OCI-M2 (cell line): Measurements from ENCODE around the gene HOOK1.
"Not testable (repeated sequence)": the region's sequence is repeated elsewhere in the genome, so short reads cannot be mapped to it uniquely, and the experiment has no call there.

Experiments
- DNase-seq: peaks from one replicate; lab custom pipeline; 2025; ENCODE audit not compliant: unreplicated experiment; lab: John Stamatoyannopoulos, UW

HOOK1 gene

DNA sequence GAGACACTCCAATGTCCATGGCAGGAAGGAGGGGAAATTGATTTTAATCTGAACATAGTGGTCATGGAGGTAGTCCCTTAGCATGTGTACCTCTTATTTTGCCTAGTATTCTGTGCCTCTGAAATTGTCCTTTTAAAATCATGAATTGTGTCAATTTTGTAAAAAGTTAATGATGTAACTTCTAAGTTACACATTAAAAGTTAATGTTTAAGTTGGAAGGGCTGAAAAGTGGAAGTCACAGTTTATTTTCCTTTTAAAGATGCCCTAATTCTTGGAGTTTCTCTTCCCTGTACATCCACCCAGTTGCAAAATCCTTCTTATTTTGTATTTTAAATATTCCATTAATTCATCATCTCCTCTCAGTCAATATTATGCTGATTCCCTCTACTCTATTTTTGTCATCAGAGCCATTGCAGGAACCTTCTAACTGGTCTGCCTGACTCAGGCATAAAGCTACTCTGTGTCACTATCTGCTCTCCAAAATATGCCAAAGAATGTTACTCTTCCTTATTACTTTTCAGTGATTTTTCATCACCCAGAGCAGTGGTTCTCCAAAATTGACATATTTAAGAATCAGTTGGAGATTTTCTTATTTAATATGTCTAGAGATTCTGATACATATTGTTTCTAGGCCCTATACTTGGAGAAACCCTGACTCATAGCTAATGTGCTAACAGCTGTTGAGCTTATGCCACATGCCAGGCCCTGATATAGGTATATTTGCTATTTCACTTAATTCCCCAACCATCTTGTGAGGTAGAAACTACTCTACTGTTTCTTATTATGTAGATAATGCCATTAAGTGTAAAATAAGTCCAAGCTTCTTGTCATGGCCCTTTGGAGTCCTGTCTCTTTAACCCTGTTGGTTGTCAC lies 5.1 kb downstream of the HOOK1 start:
- no peak for DNase-seq

DNA sequence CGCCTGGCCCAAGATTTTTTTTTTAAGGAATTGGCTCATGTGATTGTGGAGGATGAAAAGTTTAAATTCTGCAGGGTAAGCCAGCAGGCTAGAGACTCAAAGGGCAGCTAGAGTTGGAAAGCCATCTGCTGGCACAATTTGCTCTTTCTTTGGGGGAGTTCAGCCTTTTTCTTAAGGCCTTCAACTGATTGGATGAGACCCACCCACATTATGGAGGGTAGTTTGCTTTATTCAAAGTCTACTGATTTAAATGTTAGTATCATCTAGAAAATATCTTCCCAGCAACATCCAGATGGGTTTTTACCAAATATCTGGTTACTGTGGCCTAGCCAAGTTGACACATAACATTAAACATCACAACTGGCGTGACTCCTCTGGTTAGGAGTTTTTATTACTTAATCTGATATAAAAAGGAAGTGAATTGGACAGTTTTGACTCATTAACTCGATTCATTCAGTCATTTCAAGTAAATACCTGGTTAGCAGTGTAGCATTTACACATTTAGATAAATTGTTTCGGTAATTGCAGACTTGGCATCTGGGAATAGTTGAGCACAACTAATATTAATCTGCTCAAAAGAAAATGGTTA lies 12.4 kb downstream of the HOOK1 start:
- DNase-seq, result no peak

DNA sequence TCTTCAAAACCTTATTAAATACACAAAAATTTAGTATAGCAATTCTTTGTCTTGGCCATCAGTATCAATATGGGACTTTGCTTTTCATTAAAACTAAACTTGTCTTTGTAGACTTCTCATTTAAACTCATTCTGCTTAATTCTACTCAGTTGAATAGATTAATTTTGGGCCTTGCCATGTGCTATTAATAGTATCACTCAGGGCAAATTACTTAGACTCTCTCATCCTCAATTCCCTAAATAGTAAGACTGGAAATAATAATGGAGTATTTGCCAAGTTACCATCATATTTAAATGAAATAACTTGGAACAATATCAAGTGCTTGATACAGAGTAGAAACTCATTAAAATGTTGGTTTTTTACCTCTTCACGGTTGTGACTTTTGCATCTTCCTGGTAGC lies 13.4 kb downstream of the HOOK1 start:
- DNase-seq, result no peak

DNA sequence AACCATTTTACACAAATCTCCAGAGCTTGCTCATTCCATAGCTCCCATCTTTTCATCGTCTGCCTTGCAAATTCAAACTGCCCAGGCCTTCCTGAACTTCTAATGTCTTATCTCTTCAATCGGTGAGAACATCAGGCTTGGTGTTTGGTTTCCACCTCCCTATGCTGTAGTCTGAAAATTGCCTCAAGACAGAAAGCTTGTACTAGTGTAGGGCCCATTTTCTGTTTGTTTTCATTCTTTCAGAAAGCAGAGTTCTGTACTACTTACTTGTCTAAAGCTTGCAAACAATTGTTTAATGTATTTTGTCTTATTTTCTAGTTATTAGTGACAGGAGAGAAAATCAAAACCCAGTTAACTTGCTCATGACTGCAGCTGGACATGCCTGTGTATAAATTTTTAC lies 16.8 kb downstream of the HOOK1 start:
- DNase-seq, result no peak

DNA sequence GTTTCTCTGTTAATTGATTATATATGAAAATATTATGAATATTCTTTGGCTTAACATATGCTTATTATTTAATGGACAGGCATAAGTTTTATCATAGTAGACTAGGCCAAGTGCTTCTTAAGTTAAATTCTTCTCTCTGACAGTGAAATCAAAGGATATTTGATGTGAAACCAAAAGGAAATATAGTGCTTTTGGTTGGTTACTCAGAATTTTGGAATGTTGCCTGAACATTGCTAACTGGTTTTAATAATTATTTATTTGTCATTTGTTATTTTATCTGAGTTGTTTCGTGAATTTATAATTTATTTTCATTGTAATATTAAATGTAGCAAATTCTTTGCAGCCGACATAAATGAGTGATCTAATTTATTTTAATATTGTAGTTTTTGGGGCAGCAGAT lies 18.3 kb downstream of the HOOK1 start:
- no peak for DNase-seq

DNA sequence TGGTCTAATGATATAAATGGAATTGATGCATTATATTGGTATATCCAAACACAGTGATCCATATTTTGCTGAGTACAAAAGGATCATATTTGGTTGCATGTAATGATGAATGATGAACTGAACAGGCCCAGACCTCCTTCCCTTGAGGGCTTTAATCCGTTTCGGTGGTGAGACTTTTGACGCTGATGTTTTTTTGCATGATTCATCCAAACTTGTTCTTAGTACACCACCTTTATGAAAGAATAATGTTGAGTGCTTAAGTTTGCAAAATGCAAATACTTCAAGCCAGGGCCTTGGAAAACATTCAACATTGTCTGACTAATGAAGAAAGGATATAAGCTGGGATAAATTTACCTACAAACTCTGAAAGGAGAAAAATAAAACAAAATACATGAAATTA lies 19.2 kb downstream of the HOOK1 start:
- no peak for DNase-seq

DNA sequence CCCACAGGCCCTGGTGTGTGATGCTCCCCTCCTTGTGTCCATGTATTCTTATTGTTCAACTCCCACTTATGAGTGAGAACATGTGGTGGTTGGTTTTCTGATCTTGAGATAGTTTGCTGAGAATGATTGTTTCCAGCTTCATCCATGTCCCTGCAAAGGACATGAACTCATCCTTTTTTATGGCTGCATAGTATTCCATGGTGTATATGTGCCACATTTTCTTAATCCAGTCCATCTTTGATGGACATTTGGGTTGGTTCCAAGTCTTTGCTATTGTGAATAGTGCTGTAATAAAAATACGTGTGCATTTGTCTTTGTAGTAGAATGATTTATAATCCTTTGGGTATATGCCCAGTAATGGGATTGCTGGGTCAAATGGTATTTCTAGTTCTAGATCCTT lies 23.1 kb downstream of the HOOK1 start:
- DNase-seq, result not testable (repeated sequence)

DNA sequence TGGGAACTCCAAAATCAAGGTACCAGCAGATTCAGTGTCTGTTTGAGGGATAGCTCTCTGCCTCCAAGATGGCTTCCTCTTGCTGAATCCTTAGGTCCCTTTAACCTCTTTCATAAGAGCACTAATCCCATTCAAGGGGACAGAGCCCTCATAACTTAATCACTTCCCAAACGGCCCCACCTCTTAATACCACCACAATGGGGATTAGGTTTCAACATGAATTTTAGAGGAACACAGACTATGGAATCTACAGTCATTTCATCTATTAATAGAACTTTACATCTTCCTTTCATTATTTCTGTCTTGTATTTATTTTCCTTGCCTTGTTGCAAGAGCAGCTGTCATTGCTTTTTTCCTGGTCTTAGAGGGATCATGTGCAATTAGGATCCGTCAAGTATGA lies 30.3 kb downstream of the HOOK1 start:
- DNase-seq, result no peak

DNA sequence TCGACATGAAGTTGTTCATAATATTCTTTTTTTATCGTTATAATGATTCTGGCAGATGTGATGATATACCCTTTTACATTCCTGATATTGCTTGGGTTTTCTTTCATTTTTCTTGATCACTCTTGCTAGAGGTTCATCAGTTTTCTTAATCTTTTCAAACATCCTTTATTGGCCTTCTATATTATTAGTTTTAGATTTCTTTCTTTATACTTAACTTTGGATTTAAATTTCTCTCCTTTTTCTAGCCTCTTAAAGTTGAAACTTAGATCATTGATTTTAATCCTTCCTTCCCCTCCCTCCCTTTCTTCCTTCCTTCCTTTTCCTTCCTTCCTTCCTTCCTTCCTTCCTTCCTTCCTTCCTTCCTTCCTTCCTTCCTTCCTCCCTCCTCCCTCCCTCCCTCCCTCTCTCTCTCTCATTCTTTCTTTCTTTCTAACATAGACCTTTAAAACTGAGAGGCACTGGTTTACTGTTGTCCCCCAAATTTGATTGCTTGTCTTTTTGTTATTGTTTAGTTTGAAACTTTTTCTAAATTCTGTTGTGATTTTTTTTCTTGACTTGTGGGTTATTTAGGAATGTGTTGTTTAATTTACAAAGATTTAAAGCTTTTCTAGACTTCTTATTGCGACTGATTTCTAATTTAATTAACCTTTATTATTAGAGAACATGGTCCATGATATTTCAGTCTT lies 31.6 kb downstream of the HOOK1 start:
- no peak for DNase-seq

DNA sequence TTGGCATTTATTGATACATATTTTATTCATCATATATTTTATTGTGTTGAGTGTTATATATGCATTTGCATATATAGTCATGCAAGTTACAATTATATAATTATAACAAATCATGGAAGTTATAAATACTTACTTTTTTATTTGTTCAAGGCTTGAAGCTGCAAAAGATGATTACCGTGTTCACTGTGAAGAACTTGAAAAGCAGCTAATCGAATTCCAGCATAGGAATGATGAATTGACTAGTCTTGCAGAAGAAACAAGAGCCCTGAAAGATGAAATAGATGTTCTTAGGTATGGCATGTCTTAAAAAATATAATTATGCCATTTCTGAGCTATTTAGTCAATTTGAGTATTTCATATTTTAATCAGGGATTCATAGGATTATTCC lies 32.1 kb downstream of the HOOK1 start:
- no peak for DNase-seq

DNA sequence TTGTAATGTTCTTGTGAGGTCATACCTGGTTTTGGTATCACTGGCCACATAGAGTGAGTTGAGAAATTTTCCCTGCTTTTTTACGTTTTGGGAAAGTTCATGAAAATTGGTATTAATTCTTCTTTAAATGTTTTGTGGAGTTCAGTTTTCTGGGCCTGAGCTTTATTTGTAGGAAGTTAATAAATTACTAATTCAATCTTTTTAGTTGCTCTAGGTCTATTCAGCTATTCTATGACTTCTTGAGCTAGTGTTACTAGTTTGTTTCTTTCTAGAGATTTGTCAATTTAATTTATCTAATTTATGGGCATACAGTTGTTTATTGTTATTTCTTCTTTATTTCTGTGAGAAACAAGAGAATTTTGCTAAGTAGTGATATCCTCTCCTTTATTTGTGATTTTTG lies 37.4 kb downstream of the HOOK1 start:
- DNase-seq, result no peak

DNA sequence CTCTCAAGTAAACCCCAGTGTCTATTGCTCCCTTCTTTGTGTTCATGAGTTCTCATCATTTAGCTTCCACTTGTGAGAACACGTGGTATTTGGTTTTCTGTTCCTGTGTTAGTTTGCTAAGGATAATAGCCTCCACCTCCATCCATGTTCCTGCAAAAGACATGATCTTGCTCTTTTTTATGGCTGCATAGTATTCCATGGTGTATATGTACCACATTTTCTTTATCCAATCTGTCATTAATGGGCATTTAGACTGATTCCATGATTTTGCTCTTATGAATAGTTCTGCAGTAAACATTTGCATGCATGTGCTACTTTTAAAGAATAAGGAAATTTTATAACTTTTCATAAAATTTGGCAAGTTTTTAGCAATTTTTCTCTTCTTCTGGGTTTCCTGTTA lies 40.5 kb downstream of the HOOK1 start:
- not testable (repeated sequence) for DNase-seq

DNA sequence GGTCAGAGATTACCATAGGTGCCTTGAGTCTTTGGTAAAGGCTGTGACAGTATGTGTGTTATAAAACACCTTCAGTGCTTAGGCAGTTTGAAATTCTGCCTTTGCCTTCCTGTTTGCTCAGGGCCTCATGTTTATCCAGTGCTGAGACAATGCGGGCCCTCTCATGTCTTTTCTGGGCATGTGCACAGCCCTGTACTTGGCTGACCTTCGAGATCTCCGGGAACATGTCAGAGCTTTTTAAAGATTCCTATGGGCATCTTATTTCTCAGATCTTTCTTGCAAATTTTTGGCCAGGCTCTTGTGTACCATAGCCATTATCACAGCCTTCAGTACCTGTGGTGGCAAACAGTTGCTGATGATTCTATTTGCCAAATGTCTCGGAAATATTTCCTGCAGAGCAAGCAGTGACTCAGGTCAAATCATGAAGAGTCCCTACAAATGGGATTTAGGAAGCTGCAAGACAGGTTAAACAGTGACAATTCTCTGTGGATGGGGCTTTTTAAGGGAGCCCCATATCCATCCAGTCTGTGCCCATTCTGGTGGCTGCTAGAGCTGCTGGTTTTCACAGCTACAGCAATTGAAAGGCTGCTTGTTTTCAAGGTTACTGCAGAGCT lies 42.1 kb downstream of the HOOK1 start:
- DNase-seq, result no peak

DNA sequence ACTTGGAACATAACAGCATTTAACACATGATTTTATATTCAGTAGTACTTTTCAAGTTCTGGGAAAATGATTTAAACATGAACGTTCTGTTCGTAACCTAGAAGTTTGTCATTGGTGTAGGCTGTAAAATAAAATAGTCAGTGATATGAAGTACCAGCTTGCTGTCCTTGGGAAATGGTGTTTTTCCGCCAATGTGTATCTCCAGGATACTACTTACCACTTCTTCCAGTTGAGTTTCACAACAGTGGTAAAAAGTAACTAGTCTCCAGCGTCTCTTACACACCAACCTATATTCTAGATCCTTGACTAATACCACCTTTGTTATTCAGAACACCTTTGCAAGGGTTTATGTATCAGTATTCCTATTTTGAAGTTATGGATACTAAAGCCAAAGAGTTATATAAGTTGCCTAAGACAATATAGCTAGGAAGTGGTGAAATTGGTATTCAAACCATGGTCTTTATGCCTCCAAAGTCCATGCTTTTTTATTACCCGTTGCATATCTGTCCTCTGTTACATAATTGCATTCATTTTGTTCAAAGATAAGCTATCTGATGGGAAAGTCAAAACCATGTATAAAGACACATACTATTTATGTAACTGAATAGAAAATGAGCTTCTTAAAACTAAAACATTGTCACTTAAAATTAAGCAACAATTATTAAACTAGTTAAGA lies 43.1 kb downstream of the HOOK1 start:
- no peak for DNase-seq

DNA sequence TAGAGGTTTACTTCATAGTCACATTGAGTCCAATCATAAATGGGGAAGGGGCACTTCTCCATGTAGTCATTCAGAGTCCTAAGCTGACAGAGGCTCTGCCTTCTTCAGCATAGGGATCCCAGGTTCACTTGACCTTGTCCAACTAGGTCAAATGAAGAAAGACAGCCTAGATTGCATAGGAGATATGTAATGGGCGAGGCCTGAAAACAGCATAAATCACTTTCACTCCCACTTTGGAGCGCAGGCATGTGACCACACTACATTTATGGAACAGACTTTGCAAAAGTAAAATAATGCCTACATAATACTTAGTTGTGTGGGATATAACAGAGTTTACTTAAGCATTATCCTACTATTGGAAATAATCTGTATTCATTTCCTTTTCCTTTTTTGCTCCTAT lies 51.7 kb downstream of the HOOK1 start:
- DNase-seq, result no peak

DNA sequence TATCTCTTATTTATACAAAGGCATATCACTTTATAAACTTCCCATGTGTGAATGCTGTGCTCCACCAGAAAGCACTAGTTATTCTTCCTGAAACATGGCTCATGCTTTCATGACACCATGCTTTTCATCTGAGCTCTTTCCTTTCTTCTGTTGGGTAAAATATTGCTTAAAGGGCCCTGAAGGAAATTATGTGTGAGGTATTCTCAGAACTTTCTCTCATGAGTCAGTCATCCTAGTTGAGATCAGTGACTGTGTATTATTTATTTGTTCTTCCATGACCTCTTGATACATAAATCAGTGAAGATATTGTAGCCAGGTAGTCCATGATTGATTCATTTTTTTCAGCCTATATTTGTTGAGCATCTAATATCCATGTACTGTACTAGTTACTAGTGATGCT lies 57.0 kb downstream of the HOOK1 start:
- no peak for DNase-seq

DNA sequence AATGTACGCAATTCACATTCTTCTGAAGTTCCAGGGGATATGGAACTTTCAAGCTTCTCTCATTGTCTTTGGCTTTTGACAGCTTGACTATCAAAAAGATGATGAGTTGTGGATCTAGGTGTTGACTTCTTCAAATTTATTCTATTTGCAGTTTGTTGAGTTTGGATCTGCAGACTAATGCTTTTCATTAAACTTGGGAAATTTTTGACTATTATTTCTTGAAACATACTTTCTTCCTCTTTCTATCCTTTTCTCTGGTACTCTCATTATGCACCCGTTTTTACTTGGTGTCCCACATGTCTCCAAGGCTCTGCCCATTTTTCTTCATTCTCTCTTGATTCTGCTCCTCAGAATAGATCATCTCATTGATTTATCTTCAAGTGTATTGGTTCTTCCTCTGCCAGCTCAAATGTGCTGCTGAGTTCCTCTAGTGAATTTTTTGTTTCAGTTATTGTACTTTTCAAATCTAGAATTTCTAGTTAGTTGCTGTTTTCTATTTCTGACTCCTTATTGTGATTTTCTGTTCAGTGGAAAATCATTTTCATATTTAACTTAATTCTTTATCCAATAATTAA lies 62.4 kb downstream of the HOOK1 start:
- DNase-seq, result no peak

DNA sequence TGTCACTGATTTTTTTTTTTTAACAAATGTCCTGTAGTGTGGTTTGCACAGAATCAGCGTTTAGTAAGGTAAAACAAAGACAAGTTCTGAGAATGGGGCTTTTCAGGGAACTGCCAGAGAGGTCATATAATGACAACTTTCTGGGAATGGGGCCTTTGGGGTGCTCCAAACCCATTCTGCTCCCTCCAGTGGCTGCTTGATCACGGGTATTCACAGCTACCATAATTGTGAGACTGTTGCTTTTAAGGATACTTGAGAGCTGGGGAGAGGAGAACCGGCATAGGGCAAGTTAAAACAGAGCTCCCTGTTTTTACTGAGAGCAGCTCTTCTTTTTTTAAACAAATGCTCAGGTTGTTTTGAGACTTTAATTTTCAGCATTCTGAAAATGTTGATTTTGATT lies 63.6 kb downstream of the HOOK1 start:
- no peak for DNase-seq

DNA sequence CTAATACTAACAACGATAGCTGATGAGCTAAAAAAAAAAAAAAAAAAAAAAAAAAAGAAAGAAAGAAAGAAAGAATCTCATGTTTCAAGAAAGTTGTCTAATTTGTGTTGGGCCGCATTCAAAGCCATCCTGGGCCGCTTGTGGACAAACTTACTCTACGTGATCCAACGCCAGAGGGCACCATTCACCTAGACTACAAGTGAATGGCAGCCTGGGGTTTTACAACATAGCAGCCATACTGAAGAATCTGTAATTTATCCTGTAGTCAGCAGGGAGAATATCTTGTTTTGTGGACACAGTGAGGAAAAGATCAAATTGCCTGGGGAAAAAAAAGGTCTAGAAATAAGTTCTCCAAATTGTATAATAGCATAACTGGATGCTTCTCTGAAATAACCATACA lies 64.8 kb downstream of the HOOK1 start:
- no peak for DNase-seq

DNA sequence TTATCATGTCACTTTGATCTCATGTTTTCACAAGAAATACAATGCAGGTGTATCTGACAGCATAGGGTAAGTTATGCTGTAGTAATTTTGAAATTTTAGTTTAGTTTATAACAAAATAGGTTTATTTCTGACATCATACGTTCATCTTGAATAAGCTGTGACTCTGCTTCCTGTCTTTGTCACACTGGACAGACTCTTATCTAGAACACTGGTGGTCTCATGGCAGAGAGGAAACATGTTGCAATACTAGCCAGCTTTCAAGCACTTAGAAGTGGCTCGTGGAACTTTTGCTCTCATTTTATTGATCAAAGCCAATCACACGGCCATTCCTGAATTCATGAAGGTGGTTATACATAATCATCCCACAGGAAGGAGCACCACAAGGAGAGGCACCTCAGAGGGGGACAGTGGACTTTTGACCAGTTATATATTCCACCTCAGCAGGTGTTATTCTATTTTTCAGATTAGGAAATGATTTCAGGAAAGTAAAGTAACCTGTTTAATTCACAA lies 65.3 kb downstream of the HOOK1 start:
- no peak for DNase-seq

DNA sequence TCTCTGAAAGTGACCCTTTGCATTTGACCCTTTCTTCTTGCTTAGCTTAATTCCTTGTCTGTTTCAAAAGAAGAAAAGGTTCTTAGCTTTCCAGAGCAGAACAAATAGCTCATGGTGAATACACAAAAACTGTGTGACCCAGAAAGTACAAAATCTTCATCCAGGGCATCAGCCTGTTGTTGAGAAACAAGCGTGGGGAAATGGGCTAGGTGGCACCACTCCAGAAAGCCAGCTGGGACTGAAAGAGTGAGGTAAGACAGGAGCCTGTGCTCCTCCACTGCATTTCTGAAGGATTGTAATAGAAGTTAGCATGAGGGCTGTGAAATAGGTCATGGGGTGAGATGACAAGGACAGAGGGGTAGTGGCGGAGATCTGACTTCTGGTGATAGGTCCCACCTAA lies 66.0 kb downstream of the HOOK1 start:
- no peak for DNase-seq
